BLaER1 treated with 17β-estradiol and CSF1 and Interleukin-3, amounts not matched to agents 10 nM and 100 nM (cell line): ENCODE data around the gene SERPINB1.

Experiments used
- H3K27ac ChIP-seq, 11 experiments: shearing (Covaris generic); formaldehyde crosslinking; 2 replicates each; pipeline ENCODE4 v1.8.1; 2022
- H3K27me3 ChIP-seq, 11 experiments: shearing (Covaris generic); formaldehyde crosslinking; 2 replicates each; pipeline ENCODE4 v1.8.1; 2022
- H3K36me3 ChIP-seq, 11 experiments: shearing (Covaris generic); formaldehyde crosslinking; 2 replicates each; pipeline ENCODE4 v1.8.1; 2022
- H3K4me1 ChIP-seq, 10 experiments: shearing (Covaris generic); formaldehyde crosslinking; 2 replicates each; pipeline ENCODE4 v1.8.1; 2022
- H3K4me2 ChIP-seq, 11 experiments: shearing (Covaris generic); formaldehyde crosslinking; 2 replicates each; pipeline ENCODE4 v1.8.1; 2022
- H3K4me3 ChIP-seq, 10 experiments: shearing (Covaris generic); formaldehyde crosslinking; 2 replicates each; pipeline ENCODE4 v1.8.1; 2022
- H3K9ac ChIP-seq, 11 experiments: shearing (Covaris generic); formaldehyde crosslinking; 2 replicates each; pipeline ENCODE4 v1.8.1; 2022
- H3K9me3 ChIP-seq, 11 experiments: shearing (Covaris generic); formaldehyde crosslinking; replicated peaks in 1 of 11; 2 replicates each; pipeline ENCODE4 v1.8.1; 2022
- H4K20me1 ChIP-seq, 11 experiments: shearing (Covaris generic); formaldehyde crosslinking; 2 replicates each; pipeline ENCODE4 v1.8.1; 2022
- Cebpa-rat ChIP-seq, 11 experiments: shearing (Covaris generic); IDR thresholded peaks; 2 replicates each; pipeline ENCODE4 v1.8.1; 2022

Gene SERPINB1

DNA sequence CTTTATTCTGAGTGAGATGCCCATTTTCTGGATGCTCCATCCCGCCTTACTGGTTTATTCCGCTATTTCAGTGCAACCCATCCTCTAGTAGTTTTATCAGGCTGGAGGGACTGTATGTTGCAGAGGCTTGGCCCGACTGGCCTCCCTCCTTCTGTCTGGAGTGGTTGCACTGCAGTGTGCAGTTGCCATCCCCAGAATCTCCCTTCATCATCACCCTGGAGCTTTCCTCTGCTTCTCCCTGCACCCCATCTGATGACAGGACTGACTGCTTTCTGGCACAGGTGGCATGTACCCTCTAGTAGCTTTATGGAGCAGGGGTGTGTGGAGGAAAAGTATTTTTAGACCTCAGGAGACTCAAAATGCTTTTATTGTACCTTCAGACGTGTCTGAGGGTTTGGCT is 55.4 kb downstream of the SERPINB1 start:
- no peak overlapping the region for H3K4me3 ChIP-seq
- peaks cover 11 to 18% (median 14%) of the 10 kb centered on the region in 10 experiments for H3K4me1 ChIP-seq
- no peak overlapping the region for H3K4me2 ChIP-seq
- peaks cover 14 to 89% (median 46%) of the 10 kb centered on the region in 11 experiments; a peak in 21 of 22 replicates for H4K20me1 ChIP-seq
- no peak overlapping the region for H3K27ac ChIP-seq
- H3K9me3 ChIP-seq, result no peaks in the 10 kb centered on the region
- H3K36me3 ChIP-seq, result peaks cover 62 to 75% (median 68%) of the 10 kb centered on the region in 11 experiments
- H3K27me3 ChIP-seq, result no peaks in the 10 kb centered on the region
- TF ChIP-seq Cebpa-rat (IDR thresholded peaks at IDR 0.05), result no peak
- no peak overlapping the region for H3K9ac ChIP-seq

DNA sequence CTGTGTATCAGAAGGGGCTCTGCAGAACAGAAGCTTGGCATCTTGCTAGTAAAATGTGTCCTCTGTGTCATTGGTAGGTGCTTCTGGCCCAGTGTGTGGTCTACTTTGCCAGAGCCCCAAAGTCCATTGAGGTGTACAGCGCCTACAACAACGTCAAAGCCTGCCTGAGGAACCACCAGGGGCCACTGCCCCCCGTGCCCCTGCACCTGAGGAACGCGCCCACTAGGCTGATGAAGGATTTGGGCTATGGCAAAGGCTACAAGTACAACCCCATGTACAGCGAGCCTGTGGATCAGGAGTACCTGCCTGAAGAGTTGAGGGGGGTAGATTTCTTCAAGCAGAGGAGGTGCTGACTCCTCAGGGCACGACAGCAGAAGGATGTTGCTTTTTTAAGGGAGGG is 56.7 kb downstream of the SERPINB1 start:
- Histone ChIP-seq H3K36me3 (peaks cover 74 to 88% (median 81%) of the 10 kb centered on the region in 11 experiments), H4K20me1 (peaks cover 19 to 93% (median 57%) of the 10 kb centered on the region in 11 experiments; a peak in 21 of 22 replicates)

DNA sequence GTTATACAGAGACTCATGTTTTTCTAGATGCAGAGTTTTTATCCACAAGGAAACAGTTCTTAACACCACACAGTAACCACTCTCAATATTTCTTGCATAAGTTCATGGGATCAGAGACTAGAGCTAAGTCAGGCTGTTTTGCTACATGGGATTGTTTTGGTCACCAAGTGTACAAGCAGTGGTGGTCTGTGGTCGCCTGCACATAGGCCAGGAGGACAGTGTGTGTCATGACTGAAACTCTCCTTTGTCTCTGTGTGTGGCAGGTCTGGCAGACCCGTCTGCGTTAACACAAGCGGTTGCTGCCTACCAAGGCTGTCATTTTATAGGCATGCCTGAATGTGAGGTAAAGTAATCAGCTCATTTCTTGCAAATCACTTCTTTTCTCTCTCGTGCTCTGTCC is 57.6 kb downstream of the SERPINB1 start:
- Histone ChIP-seq H3K36me3 (peaks cover 80 to 94% (median 90%) of the 10 kb centered on the region in 11 experiments), H3K27me3 (no peaks in the 10 kb centered on the region), H3K4me1 (no peaks in the 10 kb centered on the region; a peak in 1 of 20 replicates), H3K4me3 (no peak overlapping the region), H3K27ac (no peak overlapping the region), H3K9me3 (no peaks in the 10 kb centered on the region), H3K9ac (no peak overlapping the region), H3K4me2 (no peak overlapping the region), H4K20me1 (peaks cover 25 to 93% (median 66%) of the 10 kb centered on the region in 11 experiments; a peak in 21 of 22 replicates)
- no peak for TF ChIP-seq Cebpa-rat (IDR thresholded peaks at IDR 0.05)

More for the DNA sequence above, 56.7 kb downstream of the SERPINB1 start:
- no peaks in the 10 kb centered on the region for H3K27me3 ChIP-seq
- H3K27ac ChIP-seq, result no peak overlapping the region
- H3K4me2 ChIP-seq, result no peak overlapping the region
- no peaks in the 10 kb centered on the region for H3K9me3 ChIP-seq
- no peak for TF ChIP-seq Cebpa-rat (IDR thresholded peaks at IDR 0.05)
- H3K4me1 ChIP-seq, result peaks cover 0 to 6% (median under 1%) of the 10 kb centered on the region in 10 experiments; a peak in 8 of 20 replicates
- H3K9ac ChIP-seq, result no peak overlapping the region
- no peak overlapping the region for H3K4me3 ChIP-seq

DNA sequence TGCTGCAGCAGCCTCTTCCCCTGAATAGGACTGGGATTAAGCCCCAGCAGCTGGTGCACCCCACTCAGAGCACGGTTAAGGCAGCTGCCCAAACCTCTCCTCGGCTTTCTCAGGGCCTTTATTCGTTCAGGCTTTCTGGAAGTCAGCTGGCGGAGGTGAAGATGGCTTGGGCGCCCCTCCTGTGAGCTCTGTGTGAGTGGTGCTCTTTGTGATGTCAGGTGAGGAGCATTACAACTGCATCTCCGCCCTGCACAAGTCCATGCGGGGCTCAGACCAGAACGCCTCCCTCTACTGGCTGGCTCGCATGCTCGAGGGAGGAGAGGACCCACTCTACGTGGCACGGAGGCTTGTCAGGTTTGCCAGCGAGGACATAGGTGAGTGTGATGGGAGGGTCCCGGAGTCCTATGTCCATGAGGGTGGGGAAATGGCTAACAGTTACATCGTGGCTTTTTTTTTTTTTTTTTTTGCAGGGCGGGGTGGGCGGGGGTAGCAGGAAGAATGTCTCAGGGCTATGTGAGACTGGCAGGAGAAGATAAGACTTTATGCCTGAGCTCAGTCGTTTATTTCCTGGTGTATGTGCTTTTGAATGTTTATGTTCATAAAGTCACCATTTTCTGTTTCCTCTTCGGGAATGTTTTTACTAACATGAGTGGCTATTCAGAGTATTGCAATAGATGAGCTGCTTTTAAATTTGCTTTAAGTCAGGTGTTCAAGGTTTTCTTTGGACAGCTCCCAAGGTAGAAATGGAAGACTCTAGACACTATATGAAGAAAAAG is 58.3 kb downstream of the SERPINB1 start:
- Histone ChIP-seq H3K4me3 (no peak overlapping the region), H4K20me1 (peaks cover 32 to 96% (median 73%) of the 10 kb centered on the region in 11 experiments; a peak in 21 of 22 replicates), H3K4me1 (no peaks in the 10 kb centered on the region; a peak in 1 of 20 replicates), H3K9me3 (no peaks in the 10 kb centered on the region), H3K27me3 (no peaks in the 10 kb centered on the region), H3K36me3 (peaks cover 87 to 98% (median 96%) of the 10 kb centered on the region in 11 experiments), H3K4me2 (no peak overlapping the region), H3K9ac (no peak overlapping the region), H3K27ac (no peak overlapping the region)
- no peak for TF ChIP-seq Cebpa-rat (IDR thresholded peaks at IDR 0.05)

DNA sequence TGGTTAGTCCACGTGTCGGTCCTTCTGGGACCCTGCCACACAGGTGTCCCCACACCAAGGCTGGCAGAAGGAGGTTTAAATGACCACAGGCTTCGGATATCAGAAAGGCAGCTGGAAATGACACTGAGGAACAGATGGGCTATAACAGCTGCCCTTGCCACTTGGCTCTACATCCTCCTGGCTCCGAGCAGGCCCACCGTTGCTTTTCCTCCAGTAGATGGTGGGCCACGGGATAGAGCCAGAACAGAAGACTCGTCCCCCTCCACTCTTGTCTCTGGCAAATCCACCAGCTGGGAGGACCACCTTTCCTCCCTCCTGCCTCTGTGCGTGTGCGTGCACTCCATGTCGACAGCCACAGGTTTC is 58.9 kb downstream of the SERPINB1 start:
- peaks cover 38 to 97% (median 78%) of the 10 kb centered on the region in 11 experiments; a peak in 21 of 22 replicates for H4K20me1 ChIP-seq
- H3K9ac ChIP-seq, result no peak overlapping the region

DNA sequence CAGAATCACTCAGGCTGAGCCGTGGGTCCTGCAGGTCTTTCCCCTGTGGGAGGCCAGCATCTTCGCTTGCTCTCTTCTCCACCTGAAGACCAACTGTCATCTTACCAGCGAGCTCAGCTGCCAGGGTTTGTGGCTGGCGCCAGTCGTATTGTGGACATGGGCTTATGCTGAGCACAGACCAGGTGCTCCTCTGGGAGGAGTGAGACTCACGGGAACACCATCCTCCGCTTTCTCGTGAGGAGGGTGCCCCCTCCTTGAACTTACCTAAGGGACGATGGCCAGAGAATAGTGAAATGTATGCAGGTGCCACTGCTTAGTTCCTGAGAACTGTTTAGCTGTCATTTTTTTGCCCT is 59.3 kb downstream of the SERPINB1 start:
- peaks cover 42 to 97% (median 83%) of the 10 kb centered on the region in 11 experiments; a peak in 21 of 22 replicates for H4K20me1 ChIP-seq
- peaks cover 89 to 98% (median 96%) of the 10 kb centered on the region in 11 experiments for H3K36me3 ChIP-seq

More for the DNA sequence above, 58.9 kb downstream of the SERPINB1 start:
- TF ChIP-seq Cebpa-rat (IDR thresholded peaks at IDR 0.05), result no peak
- Histone ChIP-seq H3K4me3 (no peak overlapping the region), H3K27ac (no peak overlapping the region), H3K36me3 (peaks cover 90 to 98% (median 96%) of the 10 kb centered on the region in 11 experiments), H3K4me1 (no peaks in the 10 kb centered on the region; a peak in 1 of 20 replicates), H3K4me2 (no peak overlapping the region), H3K9me3 (no peaks in the 10 kb centered on the region), H3K27me3 (no peaks in the 10 kb centered on the region)

More for the DNA sequence above, 59.3 kb downstream of the SERPINB1 start:
- H3K4me2 ChIP-seq, result no peak overlapping the region
- no peak for TF ChIP-seq Cebpa-rat (IDR thresholded peaks at IDR 0.05)
- H3K4me1 ChIP-seq, result no peaks in the 10 kb centered on the region; a peak in 1 of 20 replicates
- H3K4me3 ChIP-seq, result no peak overlapping the region
- H3K27ac ChIP-seq, result no peak overlapping the region
- no peaks in the 10 kb centered on the region for H3K9me3 ChIP-seq
- H3K9ac ChIP-seq, result no peak overlapping the region
- no peaks in the 10 kb centered on the region for H3K27me3 ChIP-seq
